DMS53 treated with DMSO at 0.1 percent for 48 hours (cell line): ENCODE results near the gene TMEM270.
"Not testable (repeated sequence)": the region's sequence is repeated elsewhere in the genome, so short reads cannot be mapped to it uniquely, and the experiment has no call there.

Experiments used
- DNase-seq: peaks from one replicate; lab custom pipeline; 2025; ENCODE audit not compliant: unreplicated experiment; lab: John Stamatoyannopoulos, UW

TMEM270 gene

GRCh38 chr7:73860859-73861258, at the start of gene TMEM270:
Gene TMEM270 (plus strand): TSS chr7:73861159. CDS start chr7:73861195, 36 bp downstream.
- no peak for DNase-seq

- DNase-seq: peak; percentile 78
Measured at GRCh38 chr7:73811760-73812168, 49.2 kb upstream of the TMEM270 start.

GRCh38 chr7:73812996-73813395, 48.0 kb upstream of the TMEM270 start:
- no peak for DNase-seq

- DNase-seq: no peak
Measured at GRCh38 chr7:73815436-73815835, 45.5 kb upstream of the TMEM270 start.

GRCh38 chr7:73817121-73817520, 43.8 kb upstream of the TMEM270 start:
- no peak for DNase-seq

GRCh38 chr7:73820013-73820412, 40.9 kb upstream of the TMEM270 start:
- no peak for DNase-seq

GRCh38 chr7:73821597-73822285, 39.2 kb upstream of the TMEM270 start:
- not testable (repeated sequence) for DNase-seq

- DNase-seq: peak; percentile 91
Measured at GRCh38 chr7:73822319-73823173, 38.4 kb upstream of the TMEM270 start.

- no peak for DNase-seq
Measured at GRCh38 chr7:73823257-73823656, 37.7 kb upstream of the TMEM270 start.

- DNase-seq: no peak
Measured at GRCh38 chr7:73823873-73824592, 36.9 kb upstream of the TMEM270 start.

- DNase-seq: no peak
Measured at GRCh38 chr7:73824986-73825385, 36.0 kb upstream of the TMEM270 start.

GRCh38 chr7:73827567-73828106, 33.3 kb upstream of the TMEM270 start:
- peak; percentile 100 for DNase-seq

- peak; percentile 100 for DNase-seq
Measured at GRCh38 chr7:73828107-73828803, 32.7 kb upstream of the TMEM270 start.

GRCh38 chr7:73828972-73829371, 32.0 kb upstream of the TMEM270 start:
- no peak for DNase-seq

- DNase-seq: peak; percentile 9
Measured at GRCh38 chr7:73829505-73829904, 31.5 kb upstream of the TMEM270 start.

- peak; percentile 57 for DNase-seq
Measured at GRCh38 chr7:73829921-73830680, 30.9 kb upstream of the TMEM270 start.

GRCh38 chr7:73830681-73831583, 30.0 kb upstream of the TMEM270 start, which contains the start of gene CLDN4:
Gene CLDN4 (plus strand): TSS chr7:73830996. CDS start chr7:73831202, 206 bp downstream.
- DNase-seq: peak; percentile 94

GRCh38 chr7:73831584-73831833, 29.4 kb upstream of the TMEM270 start:
- DNase-seq: no peak
